GM23248 (cell line): ENCODE results near the gene GPR17. TPM values are rescaled to one million over a fixed set of nuclear protein-coding genes. Genes with fewer than 3 reads are reported as not detected.

Experiments
- DNase-seq: peaks from one replicate; pipeline ENCODE4 v3.0.0-alpha.2; 2015
- H2AFZ ChIP-seq: fragments of 200-600 bp; sonication (generic); 2 replicates; pipeline ENCODE4 v1.6.1; 2016; ENCODE audit warnings: antibody characterized with exemption
- H3F3A ChIP-seq: fragments of 200-600 bp; sonication (generic); 2 replicates; pipeline ENCODE4 v1.6.1; 2016; ENCODE audit warnings: mild to moderate bottlenecking, antibody characterized with exemption, mixed run types; ENCODE audit not compliant: insufficient read depth
- H3K27ac ChIP-seq: fragments of 200-600 bp; sonication (generic); 2 replicates; pipeline ENCODE4 v1.5.1; 2016; ENCODE audit warnings: mild to moderate bottlenecking
- H3K27me3 ChIP-seq: fragments of 200-600 bp; sonication (generic); replicated peaks from 2 replicates; pipeline ENCODE4 v1.6.1; 2016; ENCODE audit warnings: mild to moderate bottlenecking; ENCODE audit not compliant: insufficient read depth
- H3K36me3 ChIP-seq: fragments of 200-600 bp; sonication (generic); 2 replicates; pipeline ENCODE4 v1.6.1; 2016; ENCODE audit warnings: low read depth, mild to moderate bottlenecking
- H3K4me1 ChIP-seq: fragments of 200-600 bp; sonication (generic); 2 replicates; pipeline ENCODE4 v1.6.1; 2016; ENCODE audit warnings: mild to moderate bottlenecking; ENCODE audit not compliant: insufficient read depth
- H3K4me2 ChIP-seq: fragments of 200-600 bp; sonication (generic); one replicate; pipeline ENCODE4 v1.6.1; 2016; ENCODE audit warnings: mild to moderate bottlenecking; ENCODE audit not compliant: unreplicated experiment
- H3K4me3 ChIP-seq: fragments of 200-600 bp; sonication (generic); 2 replicates; pipeline ENCODE4 v1.5.1; 2016; ENCODE audit warnings: mild to moderate bottlenecking
- H3K79me2 ChIP-seq: fragments of 200-600 bp; sonication (generic); 2 replicates; pipeline ENCODE4 v1.6.1; 2016; ENCODE audit warnings: mild to moderate bottlenecking; ENCODE audit not compliant: insufficient read depth
- H3K9ac ChIP-seq: fragments of 200-600 bp; sonication (generic); 2 replicates; pipeline ENCODE4 v1.6.1; 2016; ENCODE audit warnings: mild to moderate bottlenecking
- H3K9me2 ChIP-seq: fragments of 200-600 bp; sonication (generic); 2 replicates; pipeline ENCODE4 v1.6.1; 2016; ENCODE audit warnings: mixed run types, mild to moderate bottlenecking, moderate library complexity; ENCODE audit not compliant: insufficient read depth
- H3K9me3 ChIP-seq: fragments of 200-600 bp; sonication (generic); one replicate; pipeline ENCODE4 v1.6.1; 2017; ENCODE audit warnings: low read depth
- H4K20me1 ChIP-seq: fragments of 200-600 bp; sonication (generic); 2 replicates; pipeline ENCODE4 v1.6.0; 2016; ENCODE audit not compliant: insufficient read depth
- EZH2 ChIP-seq: fragments of 200-600 bp; sonication (generic); IDR thresholded peaks from 2 replicates; pipeline ENCODE4 v1.6.1; 2018; ENCODE audit warnings: antibody characterized with exemption, mild to moderate bottlenecking; ENCODE audit not compliant: insufficient read depth, poor library complexity, severe bottlenecking
- EZH2phosphoT487 ChIP-seq: fragments of 200-600 bp; sonication (generic); IDR thresholded peaks from 2 replicates; pipeline ENCODE4 v1.6.1; 2018; ENCODE audit warnings: antibody characterized with exemption, moderate library complexity, mild to moderate bottlenecking, low read depth; ENCODE audit not compliant: insufficient read depth
- WGBS, 2 experiments: methylation state at CpG; one replicate each; pipeline ENCODE4 v1.1.6; 2015 to 2017; ENCODE audit warnings: low lambda C conversion rate in 2 of 2, low coverage in 1 of 2; ENCODE audit errors: missing lambda C conversion rate in 2 of 2; 5-methylcytosine and 5-hydroxymethylcytosine counted together
- in situ Hi-C: fragments of 300-500 bp; cut with MboI; formaldehyde crosslinking; loops from 2 replicates; pipeline ENCODE4 v1.15.0; 2020
- polyA plus RNA-seq: library from polyadenylated mRNA; unstranded; fragments of >200 nt; fragmentation: Nextera tagmentation; extraction: Ambion mirVana; gene quantifications from 2 replicates; pipeline ENCODE4 v1.2.1, GENCODE V29; 2016
- total RNA-seq: library from RNA; depleted of rRNA; stranded (reverse); fragments of >200 nt; shearing (Covaris generic); gene quantifications from 2 replicates; pipeline ENCODE4 v1.2.3, GENCODE V29; 2014

The GPR17 gene
- total and polyA plus RNA-seq, 2 experiments from 2014 or later, result 0.11 TPM; not detected in 1

DNA sequence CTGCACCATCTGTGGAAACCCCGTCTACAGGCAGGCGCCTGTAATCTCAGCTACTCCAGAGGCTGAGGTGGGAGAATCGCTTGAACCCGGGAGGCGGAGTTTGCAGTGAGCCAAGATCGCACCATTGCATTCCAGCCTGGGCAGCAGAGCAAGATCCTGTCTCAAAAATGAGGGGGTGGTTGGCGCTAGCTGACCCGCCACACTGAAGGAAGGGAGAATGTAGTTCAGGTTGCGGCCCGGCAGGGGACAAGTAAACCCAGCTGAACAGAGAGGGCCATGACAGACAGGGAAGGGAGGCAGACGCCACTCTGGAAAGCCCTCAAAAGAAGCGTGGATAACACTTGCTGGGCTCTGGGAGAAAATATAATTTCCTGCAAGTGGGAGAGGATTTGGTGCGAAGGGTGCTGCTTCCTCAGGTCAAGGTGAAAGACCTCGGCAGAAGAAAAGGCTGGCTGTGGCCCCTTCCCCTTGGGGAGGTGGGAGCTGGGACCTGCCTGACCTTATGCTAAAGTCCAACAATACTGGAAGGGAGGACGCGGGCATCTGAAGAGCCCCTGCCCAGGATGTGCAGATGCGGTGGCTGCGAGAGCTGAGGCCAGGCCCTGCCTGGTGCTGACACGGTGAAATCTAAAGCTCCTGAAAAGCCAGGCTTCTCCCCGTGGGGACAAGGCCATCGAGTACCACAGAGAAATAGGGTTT, 51.7 kb downstream of the GPR17 start:
- peaks cover 3% of the 10 kb centered on the region for H3K79me2 ChIP-seq
- H3F3A ChIP-seq, result peaks cover 6% of the 10 kb centered on the region; the same call in 1 of the 2 replicates
- H3K36me3 ChIP-seq, result no peaks in the 10 kb centered on the region
- DNase-seq, result no peak
- H2AFZ ChIP-seq, result no peak overlapping the region
- no peaks in the 10 kb centered on the region for H3K9me3 ChIP-seq
- WGBS, 2 experiments, result 90 to 93% methylated on average over 21 of the region's 21 CpGs
- H4K20me1 ChIP-seq, result no peaks in the 10 kb centered on the region
- no peak overlapping the region for H3K4me3 ChIP-seq
- H3K9me2 ChIP-seq, result no peaks in the 10 kb centered on the region
- TF ChIP-seq EZH2, result no peak
- TF ChIP-seq EZH2phosphoT487, result no peak
- H3K27me3 ChIP-seq, result no peaks in the 10 kb centered on the region
- H3K4me2 ChIP-seq, result no peak overlapping the region
- in situ Hi-C loops, result no loop called here
- H3K27ac ChIP-seq, result no peak overlapping the region
- peaks cover 11% of the 10 kb centered on the region for H3K4me1 ChIP-seq
- H3K9ac ChIP-seq, result no peak overlapping the region

DNA sequence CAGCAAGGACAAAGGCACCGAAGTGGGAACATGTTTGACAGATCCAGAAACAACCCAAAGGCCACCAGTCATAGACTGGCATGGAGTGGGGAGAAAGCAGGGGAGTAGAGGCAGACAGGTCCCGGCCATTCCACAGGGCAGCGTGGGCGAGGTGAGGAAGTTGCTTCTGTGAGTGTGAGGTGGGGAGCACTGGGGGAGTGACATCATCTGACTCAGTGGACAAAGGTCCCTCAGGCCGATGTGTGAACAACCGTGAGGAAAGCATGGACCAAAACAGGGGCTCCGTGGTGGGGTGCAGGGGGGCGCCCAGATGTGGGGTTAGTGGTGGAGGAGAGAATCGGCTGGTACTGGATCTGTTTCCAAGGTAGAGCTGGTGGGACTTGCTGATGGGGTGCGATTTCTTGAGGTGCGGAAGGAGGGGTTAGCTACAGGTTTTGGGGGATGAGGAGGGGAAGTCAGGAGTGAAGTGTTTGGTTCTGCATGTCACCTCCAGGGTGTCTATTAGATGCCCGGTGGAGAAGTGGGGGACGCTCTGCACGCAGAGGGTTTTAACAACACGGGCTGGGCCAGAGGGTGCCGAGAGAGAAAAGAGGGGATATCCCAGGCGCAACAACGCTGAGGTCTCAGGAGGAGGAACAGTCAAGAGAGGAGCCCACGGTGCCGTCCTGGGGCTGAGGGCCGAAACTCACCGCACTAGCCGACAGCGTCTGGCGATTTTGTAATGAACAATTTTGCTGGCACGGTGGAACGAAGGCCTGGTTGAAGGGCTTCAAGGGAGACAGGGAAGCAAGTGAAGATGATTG, 52.8 kb downstream of the GPR17 start:
- H3K4me2 ChIP-seq, result no peak overlapping the region
- H3K79me2 ChIP-seq, result peaks cover 15% of the 10 kb centered on the region
- peaks cover 8% of the 10 kb centered on the region; the same call in 1 of the 2 replicates for H3F3A ChIP-seq
- WGBS, 2 experiments, result 96% methylated on average over 26 to 27 of the region's 27 CpGs
- no peak overlapping the region for H3K4me3 ChIP-seq
- DNase-seq, result no peak
- peaks cover 18% of the 10 kb centered on the region for H3K4me1 ChIP-seq
- TF ChIP-seq EZH2, result no peak
- no peak for TF ChIP-seq EZH2phosphoT487
- H3K9me3 ChIP-seq, result no peaks in the 10 kb centered on the region
- H3K27ac ChIP-seq, result no peak overlapping the region
- no peaks in the 10 kb centered on the region for H3K9me2 ChIP-seq
- H4K20me1 ChIP-seq, result no peaks in the 10 kb centered on the region
- H3K27me3 ChIP-seq, result no peaks in the 10 kb centered on the region
- H3K9ac ChIP-seq, result no peak overlapping the region
- in situ Hi-C loops, result no loop called here
- H2AFZ ChIP-seq, result no peak overlapping the region
- H3K36me3 ChIP-seq, result no peaks in the 10 kb centered on the region

DNA sequence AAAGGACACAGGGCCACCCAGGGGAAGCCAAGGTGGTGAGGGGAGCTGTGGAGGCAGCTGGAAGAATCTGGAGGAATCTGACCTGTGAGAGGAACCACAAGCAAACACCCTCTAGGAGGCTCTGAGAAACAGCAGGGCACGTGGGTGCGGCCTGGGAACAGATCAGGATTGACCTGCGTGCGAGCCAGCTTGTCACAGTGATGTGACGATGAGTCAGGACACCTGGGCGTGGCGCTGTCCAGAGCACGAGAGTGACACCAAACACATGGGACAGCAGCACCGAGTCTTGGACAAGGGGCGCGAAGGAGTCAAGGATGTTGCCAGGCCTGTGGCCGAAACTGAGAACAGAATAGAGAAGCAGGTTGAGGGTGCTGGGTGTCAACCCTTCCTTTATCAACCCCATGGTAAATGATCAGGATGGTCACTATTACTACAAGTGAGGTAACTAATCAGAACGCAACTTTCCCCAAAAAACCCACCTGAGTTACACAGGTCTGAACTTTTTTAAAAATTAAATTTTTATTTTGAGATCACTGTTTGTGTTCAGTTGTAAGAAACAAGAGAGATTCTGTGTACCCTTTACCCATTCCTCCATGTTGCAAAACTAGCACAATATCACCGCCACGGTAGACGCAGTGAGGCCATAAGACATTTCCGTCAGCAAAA, 54.7 kb downstream of the GPR17 start:
- peak overlapping the region; percentile 91 for H3K27ac ChIP-seq
- H3K4me3 ChIP-seq, result peak overlapping the region; percentile 71
- H3K4me1 ChIP-seq, result peaks cover 33% of the 10 kb centered on the region
- H3K79me2 ChIP-seq, result peaks cover 26% of the 10 kb centered on the region
- peak overlapping the region; percentile 90 for H3K4me2 ChIP-seq
- H3K27me3 ChIP-seq, result no peaks in the 10 kb centered on the region
- TF ChIP-seq EZH2phosphoT487 (no peak), EZH2 (no peak)
- in situ Hi-C loops, result no loop called here
- no peaks in the 10 kb centered on the region for H3K9me2 ChIP-seq
- peak overlapping the region; percentile 86 for H2AFZ ChIP-seq
- H4K20me1 ChIP-seq, result no peaks in the 10 kb centered on the region
- H3K9me3 ChIP-seq, result no peaks in the 10 kb centered on the region
- H3F3A ChIP-seq, result peaks cover 25% of the 10 kb centered on the region
- 53 to 56% methylated on average over 17 of the region's 17 CpGs for WGBS, 2 experiments
- peak; percentile 21 for DNase-seq
- peak overlapping the region; percentile 85 for H3K9ac ChIP-seq
- H3K36me3 ChIP-seq, result no peaks in the 10 kb centered on the region

DNA sequence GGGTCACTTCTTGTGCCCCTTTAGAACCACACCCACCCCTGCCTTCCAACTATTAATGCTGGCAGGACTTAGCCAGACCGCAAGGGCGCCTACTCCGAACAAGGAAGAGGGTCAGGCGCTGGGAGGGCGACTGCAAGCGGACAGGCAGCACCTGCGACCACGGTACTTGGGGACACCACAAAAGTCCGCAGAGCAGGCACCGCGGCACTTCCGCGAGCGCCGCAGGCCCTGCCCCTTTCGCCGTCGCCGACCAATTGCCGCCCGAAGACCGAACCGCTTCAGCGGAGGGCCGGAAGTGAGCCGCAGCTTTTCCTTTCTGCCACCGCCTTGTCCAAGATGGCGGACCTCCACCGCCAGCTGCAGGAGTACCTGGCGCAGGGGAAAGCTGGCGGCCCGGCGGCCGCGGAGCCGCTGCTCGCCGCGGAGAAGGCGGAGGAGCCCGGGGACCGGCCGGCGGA, 55.3 kb downstream of the GPR17 start, which contains the start of gene SFT2D3:
TSS of gene SFT2D3 (plus strand) at position 305 of the 458 bp plus-strand sequence. CDS start at position 337, 32 bp downstream.
- TF ChIP-seq EZH2, result no peak
- no peak for TF ChIP-seq EZH2phosphoT487
- peak; percentile 96 for DNase-seq
- peaks cover 31% of the 10 kb centered on the region for H3F3A ChIP-seq
- 1 to 2% methylated on average over 38 to 44 of the region's 44 CpGs for WGBS, 2 experiments
- in situ Hi-C loops, result no loop called here
- peaks cover 36% of the 10 kb centered on the region for H3K4me1 ChIP-seq
- H3K27ac ChIP-seq, result peak within 1 kb of the TSS; percentile 91
- no peaks in the 10 kb centered on the region for H3K9me3 ChIP-seq
- peak within 1 kb of the TSS; percentile 90 for H3K4me2 ChIP-seq
- peak within 1 kb of the TSS; percentile 85 for H3K9ac ChIP-seq
- no peaks in the 10 kb centered on the region for H3K36me3 ChIP-seq
- H3K9me2 ChIP-seq, result no peaks in the 10 kb centered on the region
- H4K20me1 ChIP-seq, result no peaks in the 10 kb centered on the region
- H3K27me3 ChIP-seq, result no peaks in the 10 kb centered on the region
- peak within 1 kb of the TSS; percentile 71 for H3K4me3 ChIP-seq
- peaks cover 26% of the 10 kb centered on the region for H3K79me2 ChIP-seq
- H2AFZ ChIP-seq, result peak within 1 kb of the TSS; percentile 86
